Panc1 (cell line): ENCODE measurements around the gene C1QTNF4. TPM values are rescaled to one million over a fixed set of nuclear protein-coding genes. Genes with fewer than 3 reads are reported as not detected.

Source experiments
- ATAC-seq: fragments of 200-7000 bp; cut with Tn5 transposase; 2 replicates; pipeline ENCODE4 v1.9.1; 2020; ENCODE audit warnings: mild to moderate bottlenecking, moderate library complexity
- BruUV-seq: library from RNA; stranded (reverse); fragments of 400-500 nt; replicated peaks from 2 replicates; lab custom pipeline; 2021; lab: Mats Ljungman, UMichigan
- CTCF ChIA-PET: fragments of 300-600 bp; sonication (Branson Sonifier 250); formaldehyde crosslinking; loops from one replicate; lab custom pipeline; 2022; ENCODE audit warnings: antibody characterized with exemption; lab: Charles Lee
- POLR2A ChIA-PET: fragments of 300-600 bp; sonication (Branson Sonifier 250); formaldehyde crosslinking; loops from one replicate; lab custom pipeline; 2022; ENCODE audit warnings: antibody characterized with exemption; lab: Charles Lee
- DNase-seq: peaks from one replicate; pipeline ENCODE4 v3.0.0-alpha.2; 2010; ENCODE audit warnings: low read depth, low spot score
- H3K27ac ChIP-seq: 2 replicates; pipeline ENCODE4 v1.5.1; 2011; ENCODE audit warnings: mild to moderate bottlenecking, low read length, inconsistent platforms
- H3K27me3 ChIP-seq: fragments of 200-500 bp; sonication (Bioruptor generic); 2 replicates; pipeline ENCODE4 v1.6.0; 2014; ENCODE audit warnings: low read length, inconsistent platforms; ENCODE audit not compliant: control insufficient read depth, insufficient read depth
- H3K36me3 ChIP-seq: fragments of 200-500 bp; sonication (Bioruptor generic); 2 replicates; pipeline ENCODE4 v1.5.1; 2014; ENCODE audit warnings: inconsistent platforms, mild to moderate bottlenecking, low read length, moderate library complexity; ENCODE audit not compliant: control insufficient read depth, insufficient read depth
- H3K4me1 ChIP-seq: 2 replicates; pipeline ENCODE4 v1.5.1; 2011; ENCODE audit warnings: inconsistent platforms, mild to moderate bottlenecking, low read length, moderate library complexity; ENCODE audit not compliant: control insufficient read depth, insufficient read depth
- H3K4me3 ChIP-seq, 2 experiments: 2 replicates each; pipeline ENCODE4 v1.5.1; 2011 to 2012; ENCODE audit warnings: low read depth in 2 of 2, low read length in 2 of 2, mild to moderate bottlenecking in 2 of 2, inconsistent platforms in 1 of 2, moderate library complexity in 1 of 2
- H3K9me3 ChIP-seq: fragments of 200-500 bp; sonication (Bioruptor generic); 2 replicates; pipeline ENCODE4 v1.5.1; 2014; ENCODE audit warnings: low read depth, mild to moderate bottlenecking, inconsistent platforms, low read length, moderate library complexity; ENCODE audit not compliant: control insufficient read depth, insufficient read depth
- CTCF ChIP-seq: fragments of 450-650 bp; IDR thresholded peaks from 2 replicates; pipeline ENCODE4 v1.5.1; 2017; ENCODE audit warnings: mild to moderate bottlenecking
- POLR2AphosphoS5 ChIP-seq: IDR thresholded peaks from 2 replicates; pipeline ENCODE4 v1.6.1; 2012; ENCODE audit warnings: mild to moderate bottlenecking, low read depth, low read length, moderate library complexity
- REST ChIP-seq, 2 experiments: IDR thresholded peaks; 2 replicates each; pipeline ENCODE4 v1.6.1; 2011 to 2012; ENCODE audit warnings: low read depth in 2 of 2, control low read depth in 1 of 2, low read length in 1 of 2, mild to moderate bottlenecking in 1 of 2, moderate library complexity in 1 of 2; ENCODE audit not compliant: insufficient read depth in 1 of 2
- SIN3A ChIP-seq: IDR thresholded peaks from 2 replicates; pipeline ENCODE4 v1.6.1; 2012; ENCODE audit warnings: low read depth, mild to moderate bottlenecking, low read length, moderate library complexity, borderline replicate concordance; ENCODE audit not compliant: insufficient read depth
- TCF7L2 ChIP-seq: IDR thresholded peaks from 2 replicates; pipeline ENCODE4 v1.6.1; 2011; ENCODE audit warnings: mild to moderate bottlenecking, low read depth, low read length, inconsistent platforms
- in situ Hi-C: cut with HindIII; loops from 2 replicates; pipeline ENCODE4 v1.10.0; 2016; ENCODE audit warnings: low sequenced_read_pairs, low pct_unique_long_range_greater_than_20kb
- intact Hi-C: fragments of 100-400 bp; cut with micrococcal nuclease; formaldehyde crosslinking; loops from one replicate; pipeline ENCODE4 v1.10.0; 2022; ENCODE audit not compliant: unreplicated experiment
- total RNA-seq: library from RNA; stranded (reverse); gene quantifications from one replicate; pipeline ENCODE4 v1.2.1, GENCODE V29; 2021; ENCODE audit not compliant: unreplicated experiment

The C1QTNF4 gene
- total RNA-seq, 1 experiment from 2014 or later: not detected

- DNase-seq (no peak), ATAC-seq (no peak)
- peaks cover 6% of the 10 kb centered on the region for H3K4me1 ChIP-seq
- H3K27ac ChIP-seq: no peak overlapping the region
- ChIA-PET CTCF (no interaction called here), POLR2A (interaction anchor here (0.7 kb wide), 1 partner anchor 23 kb away, joined by 3 read pairs; no protein-coding TSS in a partner anchor)
- no peaks in the 10 kb centered on the region for H3K27me3 ChIP-seq
- H3K9me3 ChIP-seq: no peaks in the 10 kb centered on the region
- no TSS peak for BruUV-seq
- H3K4me3 ChIP-seq: no peak overlapping the region
- H3K36me3 ChIP-seq: peaks cover 9% of the 10 kb centered on the region
- in situ Hi-C loops (no loop called here), intact Hi-C loops (no loop called here)
- TF ChIP-seq CTCF (no peak), SIN3A (no peak), REST (IDR thresholded peaks at IDR 0.05; ENCODE audit: insufficient read depth in 1 of 2, low read depth in 2 of 2, low read length in 1 of 2) (no peak), TCF7L2 (no peak), POLR2AphosphoS5 (no peak)
Observed at GRCh38 chr11:47583844-47584243, 10.4 kb downstream of the C1QTNF4 start.

- BruUV-seq: TSS peak; percentile 91
- in situ Hi-C loops: no loop called here
- Histone ChIP-seq H3K36me3 (peaks cover 13% of the 10 kb centered on the region), H3K27ac (peak within 1 kb of the TSS; percentile 90), H3K4me3 (peak within 1 kb of the TSS; percentile 98 to 100), H3K27me3 (no peaks in the 10 kb centered on the region), H3K4me1 (peaks cover 17% of the 10 kb centered on the region), H3K9me3 (no peaks in the 10 kb centered on the region)
- ATAC-seq: peak; percentile 94
- CTCF ChIA-PET: no interaction called here
- POLR2A ChIA-PET: interaction anchor here (0.6 to 0.8 kb wide), 5 partner anchors 28 to 141 kb away, joined by 3 to 13 read pairs (median 4); no protein-coding TSS in a partner anchor
- TF ChIP-seq TCF7L2: peak; percentile 79
- peak; percentile 83 for TF ChIP-seq POLR2AphosphoS5
- peak; percentile 56; the same call in 1 of the 2 replicates for TF ChIP-seq SIN3A
- no peak for TF ChIP-seq CTCF
- peak in 1 of 2 experiments; percentile 71; a peak in 1 of 4 replicates for TF ChIP-seq REST (IDR thresholded peaks at IDR 0.05; ENCODE audit: insufficient read depth in 1 of 2, low read depth in 2 of 2, low read length in 1 of 2)
- peak; percentile 32 for DNase-seq
- intact Hi-C loops: no loop called here
Observed at GRCh38 chr11:47578524-47579494, 15.4 kb downstream of the C1QTNF4 start, which contains the start of the genes KBTBD4 and NDUFS3. Gene KBTBD4 (minus strand): TSS chr11:47578970. CDS start chr11:47578951, 19 bp downstream. Gene NDUFS3 (plus strand): TSS chr11:47579074. CDS start chr11:47579092, 18 bp downstream.
